ENCODE results near the gene PPFIA2. TPM values are rescaled to one million over a fixed set of nuclear protein-coding genes. Genes with fewer than 3 reads are reported as not detected.

Gene PPFIA2
- total RNA-seq, 6 experiments from 2014 or later: 0.12 to 1.2 (median 0.56) TPM; not detected in 2

DNA sequence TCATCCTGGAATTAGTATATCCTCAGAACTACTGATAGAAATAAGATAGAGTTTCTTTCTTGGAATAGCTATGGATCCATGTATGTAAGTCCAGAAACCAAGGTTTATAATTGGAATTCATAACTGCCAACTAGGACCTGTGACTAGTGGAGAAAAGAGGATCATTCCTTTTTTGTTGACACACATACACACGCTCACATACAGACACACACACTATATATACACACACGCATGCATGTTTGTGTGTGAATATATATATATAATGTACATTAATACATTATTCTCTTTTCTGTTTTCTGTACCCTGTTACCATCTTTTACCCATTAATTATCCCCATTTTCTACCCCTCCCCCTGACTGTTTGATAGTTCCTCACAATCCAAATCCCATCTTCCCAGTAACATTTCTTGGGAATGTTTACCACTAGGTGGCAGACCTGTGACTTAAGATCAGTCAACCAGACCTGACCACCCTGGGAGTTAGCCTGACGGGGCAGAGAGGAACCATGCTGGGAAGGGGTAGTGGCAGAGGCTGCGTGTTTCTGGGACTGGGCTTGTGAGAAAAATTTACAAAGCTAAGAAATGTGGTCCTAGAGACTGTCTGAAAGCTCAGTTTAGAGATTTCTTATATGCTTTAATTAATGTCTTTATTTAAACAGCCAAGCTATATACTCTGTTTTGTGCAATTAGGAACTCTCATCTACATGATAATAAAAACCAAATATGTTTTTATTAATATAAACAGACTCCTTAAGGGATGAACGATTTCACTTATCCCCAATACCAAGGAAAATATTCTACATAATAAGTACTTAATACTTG is 308.0 kb downstream of the PPFIA2 start:
- no peak for DNase-seq
- H3K27me3 ChIP-seq: no peaks in the 10 kb centered on the region
- H3K4me3 ChIP-seq: no peak overlapping the region
- peak; percentile 83 to 88 (median 86) for ATAC-seq
- no peaks in the 10 kb centered on the region for H3K4me1 ChIP-seq
- no peak for TF ChIP-seq POLR2A (IDR thresholded peaks at IDR 0.05)
- TF ChIP-seq, protein P1, sequence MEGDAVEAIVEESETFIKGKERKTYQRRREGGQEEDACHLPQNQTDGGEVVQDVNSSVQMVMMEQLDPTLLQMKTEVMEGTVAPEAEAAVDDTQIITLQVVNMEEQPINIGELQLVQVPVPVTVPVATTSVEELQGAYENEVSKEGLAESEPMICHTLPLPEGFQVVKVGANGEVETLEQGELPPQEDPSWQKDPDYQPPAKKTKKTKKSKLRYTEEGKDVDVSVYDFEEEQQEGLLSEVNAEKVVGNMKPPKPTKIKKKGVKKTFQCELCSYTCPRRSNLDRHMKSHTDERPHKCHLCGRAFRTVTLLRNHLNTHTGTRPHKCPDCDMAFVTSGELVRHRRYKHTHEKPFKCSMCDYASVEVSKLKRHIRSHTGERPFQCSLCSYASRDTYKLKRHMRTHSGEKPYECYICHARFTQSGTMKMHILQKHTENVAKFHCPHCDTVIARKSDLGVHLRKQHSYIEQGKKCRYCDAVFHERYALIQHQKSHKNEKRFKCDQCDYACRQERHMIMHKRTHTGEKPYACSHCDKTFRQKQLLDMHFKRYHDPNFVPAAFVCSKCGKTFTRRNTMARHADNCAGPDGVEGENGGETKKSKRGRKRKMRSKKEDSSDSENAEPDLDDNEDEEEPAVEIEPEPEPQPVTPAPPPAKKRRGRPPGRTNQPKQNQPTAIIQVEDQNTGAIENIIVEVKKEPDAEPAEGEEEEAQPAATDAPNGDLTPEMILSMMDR (IDR thresholded peaks at IDR 0.05): peak; percentile 45 to 61 (median 54)
- 39% methylated on average over 5 of the region's 5 CpGs for WGBS (ENCODE audit: insufficient coverage, low coverage, low lambda C conversion rate, missing lambda C conversion rate)
- no peaks in the 10 kb centered on the region for H3K36me3 ChIP-seq
- no peak overlapping the region for H3K27ac ChIP-seq
- intact Hi-C loops (cut with DNase I): no loop called here
- H3K9me3 ChIP-seq: no peaks in the 10 kb centered on the region

DNA sequence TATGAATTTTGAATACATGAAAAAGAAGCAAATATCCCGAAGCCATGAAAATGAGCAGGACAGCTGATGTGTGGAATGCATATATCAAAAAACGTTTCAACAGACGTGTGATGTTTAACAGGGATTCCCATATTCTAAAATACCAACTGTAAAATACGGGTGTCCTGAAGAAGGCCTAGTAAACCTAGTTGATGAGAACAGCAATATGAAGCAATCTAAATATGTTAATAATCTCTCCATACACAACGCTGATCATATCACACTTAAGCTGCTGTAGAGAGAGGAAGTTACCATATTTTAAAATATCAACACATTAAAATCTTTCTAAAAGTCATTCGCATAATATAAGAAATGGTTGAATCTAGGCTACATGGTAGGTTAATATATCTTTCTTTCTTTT is 317.5 kb downstream of the PPFIA2 start:
- H3K9me3 ChIP-seq: no peaks in the 10 kb centered on the region
- intact Hi-C loops (cut with DNase I): no loop called here
- WGBS (ENCODE audit: insufficient coverage, low coverage, low lambda C conversion rate, missing lambda C conversion rate): 71% methylated on average over 6 of the region's 6 CpGs
- DNase-seq (no peak), ATAC-seq (no peak)
- TF ChIP-seq, protein P1 (IDR thresholded peaks at IDR 0.05): no peak
- no peak for TF ChIP-seq POLR2A (IDR thresholded peaks at IDR 0.05)
- H3K4me1 ChIP-seq: no peaks in the 10 kb centered on the region
- H3K27me3 ChIP-seq: no peaks in the 10 kb centered on the region
- H3K4me3 ChIP-seq: no peak overlapping the region
- no peaks in the 10 kb centered on the region for H3K36me3 ChIP-seq
- no peak overlapping the region for H3K27ac ChIP-seq

DNA sequence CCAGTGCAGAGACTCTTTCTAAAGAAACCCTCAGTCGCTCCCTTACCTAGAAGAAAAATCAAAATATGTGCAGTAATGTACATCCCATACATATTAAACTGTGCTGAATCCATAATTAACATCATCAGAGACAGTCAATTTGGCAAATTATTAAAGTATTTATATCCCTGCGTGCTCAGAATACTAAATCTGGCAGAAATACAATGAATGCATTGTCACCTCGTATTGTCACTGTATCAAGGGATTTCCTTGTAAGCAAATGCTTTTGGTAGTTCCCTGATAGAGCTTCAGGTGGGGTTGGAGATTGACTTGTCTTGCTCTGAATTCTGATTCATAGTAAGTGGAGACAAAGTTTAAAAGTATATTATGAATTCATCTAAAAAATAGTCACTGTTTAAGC is 319.1 kb downstream of the PPFIA2 start:
- intact Hi-C loops (cut with DNase I): no loop called here
- Histone ChIP-seq H3K4me1 (no peaks in the 10 kb centered on the region), H3K27me3 (no peaks in the 10 kb centered on the region), H3K36me3 (no peaks in the 10 kb centered on the region), H3K27ac (no peak overlapping the region), H3K9me3 (no peaks in the 10 kb centered on the region), H3K4me3 (no peak overlapping the region)
- DNase-seq: no peak
- TF ChIP-seq POLR2A (IDR thresholded peaks at IDR 0.05): no peak
- TF ChIP-seq, protein P1 (IDR thresholded peaks at IDR 0.05): no peak
- no peak for ATAC-seq
- WGBS (ENCODE audit: insufficient coverage, low coverage, low lambda C conversion rate, missing lambda C conversion rate): 53% methylated on average over 3 of the region's 3 CpGs

DNA sequence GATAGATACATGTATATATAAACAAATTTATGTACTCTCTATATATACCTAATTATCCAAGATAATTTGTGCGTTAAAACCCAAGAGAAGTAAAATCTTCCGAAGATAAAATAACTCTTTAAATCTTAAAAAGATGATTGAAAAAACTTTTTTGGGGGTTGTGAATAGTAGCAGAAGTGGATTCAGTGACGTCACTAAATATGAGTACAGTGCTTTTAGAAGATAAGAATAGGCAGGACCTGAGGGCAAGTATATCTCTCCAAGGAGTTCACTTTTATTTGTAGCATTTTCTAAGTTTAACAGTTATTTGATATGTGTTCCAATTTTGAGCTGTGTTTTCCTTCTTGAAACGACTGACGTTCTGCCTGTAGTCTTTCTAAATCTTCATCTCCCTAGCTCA is 319.8 kb downstream of the PPFIA2 start:
- Histone ChIP-seq H3K27ac (no peak overlapping the region), H3K27me3 (no peaks in the 10 kb centered on the region), H3K36me3 (no peaks in the 10 kb centered on the region), H3K4me3 (no peak overlapping the region), H3K9me3 (no peaks in the 10 kb centered on the region), H3K4me1 (no peaks in the 10 kb centered on the region)
- 62% methylated on average over 5 of the region's 5 CpGs for WGBS (ENCODE audit: insufficient coverage, low coverage, low lambda C conversion rate, missing lambda C conversion rate)
- DNase-seq: no peak
- TF ChIP-seq, protein P1 (IDR thresholded peaks at IDR 0.05): no peak
- no peak for TF ChIP-seq POLR2A (IDR thresholded peaks at IDR 0.05)
- intact Hi-C loops (cut with DNase I): no loop called here
- ATAC-seq: no peak
